Fibroblast of pulmonary artery (primary cell): ENCODE measurements around the gene ANKRD30B.
"Not testable (repeated sequence)": the region's sequence is repeated elsewhere in the genome, so short reads cannot be mapped to it uniquely, and the experiment has no call there.

Experiments used
- DNase-seq: peaks from one replicate; pipeline ENCODE4 v3.0.0-alpha.2; 2010; ENCODE audit warnings: low read depth
- H3K4me3 ChIP-seq: replicated peaks from 2 replicates; pipeline ENCODE4 v1.5.1; 2011; ENCODE audit warnings: low read depth, mild to moderate bottlenecking, control low read depth, low read length, moderate library complexity
- CTCF ChIP-seq: IDR thresholded peaks from 2 replicates; pipeline ENCODE4 v1.5.1; 2011; ENCODE audit warnings: mild to moderate bottlenecking, control low read depth, low read length, inconsistent platforms; ENCODE audit errors: missing control alignments

The ANKRD30B gene

DNA sequence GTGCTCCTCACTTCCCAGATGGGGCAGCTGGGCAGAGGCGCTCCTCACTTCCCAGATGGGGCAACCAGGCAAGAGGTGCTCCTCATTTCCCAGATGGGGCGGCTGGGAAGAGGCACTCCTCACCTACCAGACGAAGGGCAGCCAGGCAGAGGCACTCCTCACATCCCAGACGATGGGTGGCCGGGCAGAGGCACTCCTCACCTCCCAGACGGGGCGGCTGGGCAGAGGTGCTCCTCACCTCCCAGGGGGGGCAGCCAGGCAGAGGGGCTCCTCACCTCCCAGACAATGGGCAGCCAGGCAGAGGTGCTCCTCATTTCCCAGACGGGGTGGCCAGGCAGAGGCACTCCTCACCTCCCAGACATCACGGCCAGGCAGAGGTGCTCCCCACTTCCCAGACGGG is 110.5 kb downstream of the ANKRD30B start:
- H3K4me3 ChIP-seq, DNase-seq: not testable (repeated sequence)

DNA sequence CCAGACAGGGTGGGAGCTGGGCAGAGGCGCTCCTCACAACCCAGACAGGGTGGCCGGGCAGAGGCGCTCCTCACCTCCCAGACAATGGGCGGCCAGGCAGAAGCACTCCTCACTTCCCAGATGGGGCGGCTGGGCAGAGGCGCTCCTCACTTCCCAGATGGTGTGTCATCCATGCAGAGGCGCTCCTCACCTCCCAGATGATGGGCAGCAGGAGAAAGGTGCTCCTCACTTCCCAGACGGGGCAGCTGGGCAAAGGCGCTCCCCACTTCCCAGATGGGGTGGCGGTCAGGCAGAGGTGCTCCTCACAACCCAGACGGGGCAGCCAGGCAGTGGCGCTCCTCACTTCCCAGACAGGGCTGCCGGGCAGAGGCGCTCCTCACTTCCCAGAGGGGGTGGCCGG is 112.0 kb downstream of the ANKRD30B start:
- H3K4me3 ChIP-seq, DNase-seq: not testable (repeated sequence)

- DNase-seq, H3K4me3 ChIP-seq: not testable (repeated sequence)
Measured at GRCh38 chr18:14866426-14866825, 118.5 kb downstream of the ANKRD30B start.

DNA sequence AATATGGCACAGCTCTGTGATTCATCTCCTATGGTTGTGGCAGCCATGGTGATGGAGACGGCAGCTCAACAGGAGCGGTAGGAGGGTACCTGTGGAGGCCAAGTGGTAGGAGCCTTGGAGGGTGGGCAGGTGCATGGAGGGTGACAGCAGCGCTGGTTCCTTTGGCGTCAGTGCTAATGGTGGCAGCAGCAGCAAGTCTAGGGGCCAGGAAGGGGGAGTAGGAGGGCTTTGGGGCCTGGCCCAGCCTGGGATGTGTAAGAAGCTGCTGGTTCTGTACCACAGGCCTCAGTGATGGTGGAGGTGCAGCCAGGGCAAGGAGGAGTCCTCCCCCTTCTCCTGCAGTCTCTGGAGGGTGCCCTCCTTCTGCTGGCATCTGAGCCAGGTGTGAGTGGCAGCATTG is 120.0 kb downstream of the ANKRD30B start:
- DNase-seq, H3K4me3 ChIP-seq: not testable (repeated sequence)

DNA sequence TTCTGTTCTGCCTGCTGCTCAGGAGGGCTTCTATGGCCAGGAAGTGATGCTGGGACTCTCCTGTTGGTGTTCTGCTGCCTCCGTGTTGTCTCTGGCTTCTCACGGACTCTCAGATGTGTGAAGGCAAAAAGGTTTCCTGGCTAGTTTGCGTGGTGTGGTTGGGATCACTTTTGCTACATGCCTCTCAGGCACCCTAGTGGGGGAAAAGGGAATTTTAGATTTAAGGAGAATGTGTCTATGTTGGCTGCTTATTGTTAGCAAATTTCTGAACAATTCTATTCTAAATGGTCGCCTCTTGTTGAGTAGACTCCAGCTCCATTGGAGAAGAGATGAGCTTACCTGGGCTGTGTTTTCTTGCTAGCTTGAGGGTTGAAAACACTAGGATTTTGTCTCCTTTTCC is 120.9 kb downstream of the ANKRD30B start:
- not testable (repeated sequence) for H3K4me3 ChIP-seq, DNase-seq

DNA sequence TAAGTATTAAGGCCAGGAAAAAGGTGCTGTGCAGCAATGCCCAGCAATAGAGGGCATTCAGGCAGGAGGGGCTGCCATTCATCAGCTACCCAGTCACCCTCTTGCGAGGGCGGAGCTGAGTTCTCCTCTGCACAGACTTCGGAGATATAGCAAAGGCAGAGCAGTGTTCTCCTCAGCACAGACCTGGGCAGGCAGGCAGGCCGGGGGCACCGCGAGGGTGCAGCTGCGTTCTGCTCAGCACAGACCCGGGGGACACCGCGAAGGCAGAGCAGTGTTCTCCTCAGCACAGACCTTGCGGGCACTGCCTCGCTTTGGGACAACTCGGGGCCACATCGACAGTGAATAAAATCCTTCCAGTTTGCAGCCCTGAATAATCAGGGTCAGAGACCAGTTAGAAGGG is 130.9 kb downstream of the ANKRD30B start:
- H3K4me3 ChIP-seq, DNase-seq: not testable (repeated sequence)

DNA sequence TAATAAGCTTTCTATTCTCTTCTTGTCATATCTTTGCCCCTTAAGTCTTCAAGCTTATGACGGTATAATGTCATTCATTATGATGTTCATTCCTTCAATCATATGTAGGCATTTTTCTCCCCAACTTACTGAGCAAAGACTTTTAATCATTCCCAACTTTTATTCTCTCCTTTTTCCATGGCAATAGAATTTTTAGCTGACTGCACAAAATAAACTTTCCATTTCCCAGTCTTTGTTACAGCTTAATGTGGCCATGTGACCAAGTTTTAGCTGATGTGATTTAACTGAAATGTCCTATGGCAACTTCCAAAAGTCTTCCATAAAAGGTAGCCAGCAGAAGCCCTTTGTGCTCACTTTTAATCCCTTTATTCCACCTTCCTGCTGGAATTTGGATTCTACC is 152.5 kb downstream of the ANKRD30B start:
- no peak for TF ChIP-seq CTCF
- no peak overlapping the region for H3K4me3 ChIP-seq
- DNase-seq = no peak
